22Rv1 (cell line): ENCODE data around the gene MSMP.

Experiments
- H3K27ac ChIP-seq: fragments of 450-650 bp; 2 replicates; pipeline ENCODE4 v1.5.1; 2017
- ZFX ChIP-seq: fragments of 450-650 bp; IDR thresholded peaks from 2 replicates; pipeline ENCODE4 v1.6.1; 2017; ENCODE audit warnings: antibody characterized with exemption, borderline replicate concordance
- TF ChIP-seq, protein P1 (sequence below): fragments of 450-650 bp; IDR thresholded peaks from 2 replicates; pipeline ENCODE4 v1.5.1; 2017; ENCODE audit warnings: mild to moderate bottlenecking

The MSMP gene, protein sequence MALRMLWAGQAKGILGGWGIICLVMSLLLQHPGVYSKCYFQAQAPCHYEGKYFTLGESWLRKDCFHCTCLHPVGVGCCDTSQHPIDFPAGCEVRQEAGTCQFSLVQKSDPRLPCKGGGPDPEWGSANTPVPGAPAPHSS

DNA sequence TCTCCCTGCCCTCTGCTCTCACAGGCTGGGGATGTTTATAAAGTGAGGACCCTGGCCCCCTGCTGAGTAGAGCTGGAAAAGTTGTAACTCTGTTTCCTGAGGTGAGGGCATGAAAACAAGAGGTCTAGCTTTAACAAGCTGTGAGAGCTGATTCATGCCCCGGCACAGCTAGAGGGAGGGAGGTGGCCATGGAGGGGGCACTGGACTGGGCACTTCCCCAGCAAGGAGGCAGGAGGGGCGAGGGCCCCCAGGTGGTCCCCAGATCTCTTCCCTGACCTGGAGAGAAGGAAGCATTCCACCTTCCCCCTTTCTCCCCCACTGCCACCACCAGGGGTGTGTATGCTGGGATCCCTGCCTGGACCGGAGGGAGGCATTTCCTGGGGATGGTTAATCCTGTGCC is at the start of gene MSMP:
Gene MSMP (minus strand): TSS at position 13 of the 400 bp plus-strand sequence. CDS start 147 bp downstream, outside the sequence.
- TF ChIP-seq, protein P1, sequence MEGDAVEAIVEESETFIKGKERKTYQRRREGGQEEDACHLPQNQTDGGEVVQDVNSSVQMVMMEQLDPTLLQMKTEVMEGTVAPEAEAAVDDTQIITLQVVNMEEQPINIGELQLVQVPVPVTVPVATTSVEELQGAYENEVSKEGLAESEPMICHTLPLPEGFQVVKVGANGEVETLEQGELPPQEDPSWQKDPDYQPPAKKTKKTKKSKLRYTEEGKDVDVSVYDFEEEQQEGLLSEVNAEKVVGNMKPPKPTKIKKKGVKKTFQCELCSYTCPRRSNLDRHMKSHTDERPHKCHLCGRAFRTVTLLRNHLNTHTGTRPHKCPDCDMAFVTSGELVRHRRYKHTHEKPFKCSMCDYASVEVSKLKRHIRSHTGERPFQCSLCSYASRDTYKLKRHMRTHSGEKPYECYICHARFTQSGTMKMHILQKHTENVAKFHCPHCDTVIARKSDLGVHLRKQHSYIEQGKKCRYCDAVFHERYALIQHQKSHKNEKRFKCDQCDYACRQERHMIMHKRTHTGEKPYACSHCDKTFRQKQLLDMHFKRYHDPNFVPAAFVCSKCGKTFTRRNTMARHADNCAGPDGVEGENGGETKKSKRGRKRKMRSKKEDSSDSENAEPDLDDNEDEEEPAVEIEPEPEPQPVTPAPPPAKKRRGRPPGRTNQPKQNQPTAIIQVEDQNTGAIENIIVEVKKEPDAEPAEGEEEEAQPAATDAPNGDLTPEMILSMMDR, result no peak
- TF ChIP-seq ZFX, result no peak
- H3K27ac ChIP-seq, result no peak within 1 kb of the TSS

DNA sequence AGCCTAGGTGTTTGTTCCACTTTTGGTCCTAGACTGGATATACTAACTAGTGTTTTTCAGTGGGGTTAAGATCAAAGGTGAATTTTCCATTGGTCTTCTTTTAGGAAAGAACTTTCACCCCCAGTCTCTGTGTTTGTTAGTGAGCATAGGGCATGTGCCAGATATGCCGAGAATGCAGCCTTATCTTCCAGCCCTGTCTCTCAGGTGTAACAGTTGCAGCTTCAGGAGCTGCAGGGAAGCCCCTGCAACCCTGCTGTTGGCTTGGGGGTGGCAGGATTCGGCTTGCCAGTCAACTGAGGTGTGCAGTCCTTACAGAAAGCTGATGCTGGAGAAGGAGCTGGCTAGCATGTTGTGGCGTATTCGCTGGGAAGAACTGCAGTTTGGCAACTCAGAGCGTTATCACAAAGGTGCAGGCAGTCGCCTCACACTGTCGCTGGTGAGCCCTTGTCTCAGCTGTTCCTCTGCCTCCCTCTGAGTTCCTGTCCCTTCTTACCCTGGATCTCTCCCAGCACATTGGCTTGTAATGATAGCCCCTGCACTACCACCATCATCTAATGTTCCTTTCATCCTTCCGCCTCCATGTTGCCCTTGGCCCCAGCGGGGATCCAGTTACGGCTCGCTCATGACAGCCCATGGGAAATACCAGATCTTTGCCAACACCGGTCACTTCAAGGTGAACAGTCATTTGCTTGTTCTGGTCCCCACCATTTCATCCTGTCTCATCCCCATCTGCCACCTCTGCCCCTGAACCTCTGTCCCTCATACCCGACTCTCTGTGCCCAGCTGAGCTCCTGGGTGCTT is 47.5 kb upstream of the MSMP start:
- no peak overlapping the region for H3K27ac ChIP-seq
- TF ChIP-seq, protein P1, result no peak
- TF ChIP-seq ZFX, result no peak

DNA sequence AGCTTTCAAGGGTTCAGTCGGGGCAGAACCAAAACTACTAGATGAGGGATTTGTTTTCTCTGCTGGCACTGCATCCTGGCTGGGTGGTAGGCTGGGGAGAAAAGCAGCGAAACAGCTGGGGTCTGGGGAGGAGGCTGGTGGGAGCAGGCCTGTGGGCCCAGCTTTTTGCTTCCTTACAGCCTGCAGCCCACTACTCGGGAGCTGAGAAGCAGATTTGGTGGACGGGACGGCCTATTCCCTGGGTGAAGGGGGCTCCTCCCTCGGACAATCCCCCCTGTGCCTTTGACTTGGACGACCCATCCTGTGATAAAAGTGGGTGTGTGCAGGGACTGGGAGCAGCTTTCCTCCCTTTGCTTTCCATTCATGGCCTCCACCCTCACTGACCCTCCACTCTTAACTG is 46.5 kb upstream of the MSMP start:
- TF ChIP-seq, protein P1, result no peak
- TF ChIP-seq ZFX, result no peak
- H3K27ac ChIP-seq, result no peak overlapping the region

DNA sequence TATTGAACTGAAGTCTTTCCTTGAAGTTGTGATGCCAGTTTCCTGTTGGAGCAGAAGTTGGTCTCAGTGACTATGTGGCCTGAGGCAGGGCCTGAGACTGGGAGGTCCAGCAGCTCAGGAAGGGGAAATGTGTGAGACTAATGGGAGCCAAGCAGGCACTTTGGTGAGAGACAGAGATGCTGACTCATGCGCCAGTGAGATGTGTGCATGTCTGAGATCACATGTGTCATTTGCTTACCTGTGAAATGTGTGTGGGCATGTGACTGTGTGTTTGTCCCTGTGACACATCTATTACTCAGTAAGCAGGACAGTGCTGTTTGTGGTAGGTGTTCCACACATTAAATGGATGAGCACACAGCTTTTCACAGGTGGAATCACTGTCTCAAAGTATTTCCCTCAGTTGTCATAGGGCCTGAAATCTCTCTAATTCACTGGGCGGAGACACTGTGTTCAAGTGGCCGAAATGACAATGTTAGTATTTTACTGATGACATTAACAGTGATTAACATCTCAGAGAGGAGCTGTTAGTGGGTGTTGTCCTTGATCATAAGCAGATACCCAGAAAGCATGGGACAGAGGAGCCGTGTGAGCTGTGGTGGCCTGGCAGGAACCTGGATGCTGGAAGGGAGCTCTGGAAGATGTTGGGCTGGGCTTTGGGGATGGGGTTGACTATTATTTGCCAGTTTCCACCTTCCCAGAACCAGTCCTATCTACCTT is 44.7 kb upstream of the MSMP start:
- H3K27ac ChIP-seq, result no peak overlapping the region
- TF ChIP-seq, protein P1, result no peak

DNA sequence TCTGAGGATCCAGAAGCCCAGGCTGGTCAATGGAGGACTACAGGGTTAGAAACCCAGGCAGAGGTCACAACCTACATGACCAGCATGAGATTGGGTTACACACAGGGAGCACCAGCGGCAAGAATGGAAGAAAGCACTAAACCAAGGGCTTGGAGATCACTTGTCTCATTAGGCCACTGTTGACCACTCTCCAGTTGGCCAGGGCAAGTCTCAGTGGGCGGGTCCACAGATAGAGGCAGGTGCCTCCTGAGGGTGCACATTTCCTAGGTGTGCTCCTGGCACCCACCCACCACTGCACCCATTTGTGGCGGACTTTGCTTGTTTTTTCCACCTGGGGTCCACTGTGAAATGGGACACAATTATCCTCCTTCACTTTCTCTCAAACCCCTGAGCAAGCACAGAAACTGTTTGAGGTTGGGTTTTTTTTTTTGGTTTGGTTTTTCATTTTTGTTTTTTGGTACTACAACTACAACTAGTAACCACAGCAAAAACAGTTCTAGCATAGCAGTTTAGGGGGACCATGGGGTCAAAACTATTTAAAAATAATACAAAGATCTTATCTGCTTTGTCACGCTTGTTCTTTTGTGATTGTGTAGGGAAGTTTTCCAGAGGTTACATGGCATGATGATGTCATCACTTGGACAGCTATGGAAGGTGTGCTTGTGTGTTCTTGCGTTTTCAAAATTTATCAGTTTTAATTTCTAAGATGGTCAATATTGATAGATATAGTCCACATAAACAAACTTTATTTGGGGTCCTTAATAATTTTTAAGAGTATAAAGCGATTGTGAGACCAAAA is 43.4 kb upstream of the MSMP start:
- no peak overlapping the region for H3K27ac ChIP-seq
- TF ChIP-seq, protein P1, result no peak
- no peak for TF ChIP-seq ZFX

DNA sequence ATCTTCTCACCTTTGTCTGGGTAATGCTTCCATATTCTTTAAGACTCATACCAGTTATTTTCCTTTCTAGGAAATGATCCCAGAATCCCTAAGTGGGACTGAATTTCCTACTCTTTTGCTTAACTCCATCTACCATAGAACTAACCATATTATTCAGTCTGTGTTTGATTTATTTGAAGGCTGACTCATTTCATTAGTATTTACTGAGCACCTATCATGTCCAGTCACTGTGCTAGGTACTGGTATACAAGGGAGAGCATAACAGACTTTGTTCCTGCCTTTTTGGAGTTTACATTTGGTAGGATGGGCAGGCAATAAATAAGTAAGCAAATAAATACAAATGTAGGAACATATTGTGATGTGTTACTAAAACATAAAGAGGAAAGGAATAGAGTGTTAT is 41.6 kb upstream of the MSMP start:
- no peak overlapping the region for H3K27ac ChIP-seq
- TF ChIP-seq, protein P1, result no peak
- TF ChIP-seq ZFX, result no peak
